Stimulated activated CD8-positive, alpha-beta memory T cell treated with anti-CD3 and anti-CD28 coated beads, Interleukin-12 subunit alpha, Interleukin-12 subunit beta, amount 100 ng/mL, for 24 hours (primary cell): Measurements from ENCODE around the gene PIK3R1.

ENCODE experiments used
- DNase-seq: peaks from one replicate; pipeline ENCODE4 v3.0.0-alpha.2; 2020; ENCODE audit errors: extremely low read depth

The PIK3R1 gene

DNA sequence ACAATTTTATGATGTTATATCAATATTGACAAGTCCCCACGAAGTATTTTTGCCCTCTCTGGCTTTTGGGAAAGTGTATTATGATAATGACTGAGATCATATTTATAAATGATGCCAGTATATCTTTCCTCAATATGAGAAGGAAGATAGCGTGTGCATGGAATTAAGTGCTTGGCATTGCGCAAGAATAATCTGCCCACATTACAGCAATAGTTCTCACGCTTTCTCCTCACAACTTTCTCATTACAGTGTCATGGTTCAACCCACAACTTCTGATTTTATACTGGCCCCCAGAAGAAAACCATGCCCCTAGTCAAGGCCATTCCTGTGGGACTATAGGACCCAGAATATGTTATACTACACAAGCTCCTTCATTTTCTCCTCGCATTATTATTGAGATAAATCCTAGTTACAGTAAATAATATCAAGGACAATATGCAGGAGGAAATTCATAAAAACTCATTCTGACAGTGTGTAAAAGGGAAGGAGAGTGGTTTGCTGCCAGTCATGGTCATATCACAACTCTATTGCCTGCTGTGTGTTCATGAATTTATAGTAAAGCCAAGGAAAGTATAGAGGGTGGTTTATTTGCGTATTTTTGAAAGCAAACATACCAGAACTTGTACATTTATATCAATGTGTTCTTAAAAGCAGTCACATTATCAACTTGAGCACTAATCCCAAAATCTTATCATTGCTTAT lies 114.1 kb downstream of the PIK3R1 start:
- no peak for DNase-seq

DNA sequence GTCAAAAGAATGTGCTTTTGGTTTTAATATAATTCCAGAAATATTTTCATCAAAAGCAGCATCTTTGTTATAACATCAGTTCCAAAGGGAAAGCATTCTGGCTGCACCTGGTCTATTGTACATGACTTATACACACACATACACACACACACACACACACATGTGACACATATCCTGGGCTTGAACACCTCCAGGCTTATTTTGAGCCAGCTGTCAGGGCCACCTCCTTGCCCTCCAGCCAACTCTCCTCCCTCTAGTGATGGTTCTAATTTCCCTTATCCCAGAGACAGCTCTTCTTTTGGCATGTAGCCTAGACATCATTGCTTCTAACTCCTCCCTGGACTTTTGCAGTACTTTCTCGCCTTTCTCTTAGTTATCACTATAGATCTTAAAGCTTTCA lies 115.0 kb downstream of the PIK3R1 start:
- DNase-seq: no peak

DNA sequence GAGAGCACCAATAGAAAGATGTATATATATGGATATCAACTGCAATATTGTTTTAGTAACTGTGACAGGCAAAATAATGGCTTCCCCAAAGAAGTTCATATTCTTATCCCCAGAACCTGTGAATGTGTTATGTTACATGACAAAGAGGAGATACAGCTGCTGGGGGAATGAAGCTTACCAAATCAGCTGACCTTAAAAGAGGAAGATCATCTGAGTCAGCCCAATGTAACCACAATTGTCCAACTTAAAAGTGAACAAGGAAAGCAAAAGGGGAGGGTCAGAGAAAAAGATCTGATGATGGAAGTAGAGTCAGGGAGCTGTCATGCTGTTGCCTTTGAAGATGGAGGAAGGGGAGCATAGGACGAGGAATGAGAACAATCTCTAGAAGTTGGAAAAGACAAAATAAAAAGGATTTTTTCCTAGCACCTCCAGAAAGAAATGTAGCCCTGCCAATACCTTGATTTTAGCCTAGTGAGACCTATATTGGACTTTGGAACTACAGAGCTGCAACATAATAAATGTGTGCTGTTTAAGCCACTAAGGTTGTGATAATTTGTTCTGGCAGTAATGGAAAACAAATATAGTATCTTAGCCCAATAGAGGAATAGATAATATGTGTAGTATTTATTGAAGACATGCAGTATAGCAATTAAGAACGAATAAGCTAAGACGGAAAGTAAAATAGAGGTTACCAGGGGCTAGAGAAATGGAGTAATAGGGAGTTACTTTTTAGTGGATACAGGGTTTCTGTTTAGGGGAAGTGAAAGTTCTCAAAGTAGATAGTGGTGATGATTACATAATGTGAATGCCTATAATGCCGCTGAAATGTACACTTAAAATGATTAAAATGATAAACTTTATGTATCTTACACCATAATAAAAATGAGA lies 115.9 kb downstream of the PIK3R1 start:
- DNase-seq: no peak

DNA sequence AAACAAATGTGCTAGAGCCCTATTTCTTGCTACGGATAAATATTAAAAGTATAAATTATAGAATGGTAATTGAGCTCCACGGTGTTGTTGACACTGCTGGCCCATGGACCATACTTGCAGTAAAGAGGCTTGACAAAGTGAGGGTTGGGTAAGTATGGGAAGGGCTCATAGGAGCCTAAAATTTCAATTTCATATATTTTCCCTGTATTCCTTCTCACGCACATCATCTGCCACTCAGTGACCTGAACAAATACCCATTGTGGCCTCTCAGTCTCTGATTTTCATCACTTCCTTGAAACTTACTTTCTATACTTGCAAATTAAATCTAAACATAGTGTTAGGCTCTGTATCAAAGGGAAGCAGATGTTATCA lies 116.5 kb downstream of the PIK3R1 start:
- no peak for DNase-seq

DNA sequence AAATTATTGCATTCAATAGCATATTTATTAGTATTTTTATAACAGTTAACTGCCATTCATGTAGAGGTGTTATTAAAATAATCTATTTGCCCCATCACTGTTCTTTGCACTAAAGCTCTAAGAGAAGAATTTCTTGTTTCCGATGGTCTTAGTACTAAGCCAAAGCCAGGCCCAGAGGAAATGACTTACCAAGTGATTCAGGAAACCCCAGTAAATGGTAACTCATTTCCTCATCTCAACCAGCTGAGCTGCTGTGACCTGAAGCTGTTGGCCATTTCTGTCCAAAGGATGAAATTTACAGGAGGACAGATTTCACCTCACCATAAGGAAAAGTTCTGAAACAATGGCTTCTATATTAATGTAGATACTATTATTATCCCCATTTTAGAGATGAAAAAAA lies 117.0 kb downstream of the PIK3R1 start:
- no peak for DNase-seq

DNA sequence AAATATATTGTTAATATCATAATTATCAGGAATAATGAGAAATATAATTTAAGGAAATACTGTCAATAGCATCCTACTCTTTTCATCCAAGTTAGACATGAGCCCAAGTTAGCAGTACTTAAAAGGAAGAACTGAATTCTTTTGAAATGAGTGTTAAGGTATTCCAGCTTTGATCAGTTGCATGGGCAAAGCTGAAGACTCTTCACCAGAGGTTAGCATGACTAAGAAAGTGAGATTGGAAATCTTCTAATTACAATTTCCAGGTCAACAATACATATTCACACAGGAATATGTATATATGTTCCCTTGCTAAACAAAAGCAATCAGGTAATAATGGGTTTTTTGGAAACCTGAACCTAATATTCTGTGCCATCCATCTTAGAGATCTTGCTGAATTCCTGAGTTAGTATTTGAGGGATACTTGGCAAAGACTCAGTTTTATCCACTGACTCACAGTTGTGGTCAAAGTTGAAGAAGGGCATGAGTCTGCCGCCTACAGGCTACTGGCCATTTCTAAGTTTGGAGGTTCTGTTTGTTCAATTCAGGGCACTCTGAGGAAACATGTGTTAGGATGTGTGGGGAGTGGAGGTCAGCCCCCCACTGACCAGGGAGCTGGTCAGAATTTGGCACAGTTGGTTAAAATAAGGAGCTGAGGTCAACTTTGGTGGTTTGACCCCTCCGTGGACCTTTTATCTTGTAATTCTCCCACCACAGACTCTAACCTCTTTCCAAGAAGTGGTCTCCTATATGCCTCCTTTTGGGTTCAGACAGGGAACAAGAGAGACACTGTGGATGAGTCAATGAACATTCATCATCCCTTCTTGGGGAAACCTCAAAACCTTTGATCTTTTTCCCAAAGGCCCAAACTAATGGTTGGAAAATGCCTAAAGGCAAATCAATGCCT lies 118.3 kb downstream of the PIK3R1 start:
- DNase-seq: no peak

DNA sequence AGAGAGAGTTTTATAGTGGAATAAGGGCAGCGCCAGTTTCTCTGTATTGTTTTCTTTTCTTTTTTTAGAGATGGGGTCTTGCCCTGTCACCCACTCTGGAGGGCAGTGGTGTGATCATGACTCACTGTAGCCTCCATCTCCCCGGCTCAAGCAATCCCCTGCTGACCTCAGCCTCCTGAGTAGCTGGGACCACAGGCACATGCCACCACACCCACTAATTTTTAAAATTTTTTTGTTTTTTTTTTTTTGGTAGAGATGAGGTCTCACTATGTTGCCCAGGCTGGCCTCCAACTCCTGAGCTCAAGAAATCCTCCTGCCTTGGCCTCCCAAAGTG lies 119.0 kb downstream of the PIK3R1 start:
- DNase-seq: no peak

GRCh38 chr5:68335075-68335474 lies 119.5 kb downstream of the PIK3R1 start:
- no peak for DNase-seq

DNA sequence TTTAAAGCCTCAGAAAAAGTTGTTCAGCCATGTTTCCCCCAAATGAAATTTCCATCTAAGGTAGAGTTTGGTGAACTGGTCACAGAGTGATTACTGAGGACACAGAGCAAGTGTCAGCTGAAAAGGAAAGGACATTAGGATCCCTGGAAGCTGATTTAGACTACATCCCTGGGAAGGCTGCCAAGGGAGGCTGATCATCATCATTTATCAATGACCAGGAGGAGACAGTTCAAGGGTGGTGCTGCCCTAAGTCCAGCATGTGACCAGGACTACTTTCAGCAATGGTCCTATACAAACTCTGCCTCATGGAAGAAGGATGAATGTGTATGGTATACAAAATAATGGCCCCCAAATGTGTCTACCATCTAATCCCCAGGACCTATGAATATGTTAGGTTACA lies 120.6 kb downstream of the PIK3R1 start:
- DNase-seq: no peak

DNA sequence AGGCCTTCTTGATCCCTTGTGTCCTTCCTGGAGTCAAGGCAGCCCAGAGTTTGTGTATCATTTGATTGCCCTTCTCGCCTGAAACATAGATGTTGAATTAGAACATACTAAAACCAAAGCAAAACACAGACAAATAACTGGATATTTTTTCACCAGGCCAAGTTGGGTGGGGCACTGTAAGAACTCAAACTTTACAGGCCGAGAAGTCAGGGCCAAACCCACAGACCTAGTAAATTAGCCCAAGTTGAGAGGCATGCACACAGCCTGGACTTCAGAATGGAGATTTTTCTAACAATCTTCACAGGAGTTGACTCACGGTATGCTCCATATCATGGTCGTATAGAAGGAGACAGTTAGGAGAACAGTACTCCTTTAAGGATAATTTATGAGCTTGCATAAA lies 121.7 kb downstream of the PIK3R1 start:
- no peak for DNase-seq

DNA sequence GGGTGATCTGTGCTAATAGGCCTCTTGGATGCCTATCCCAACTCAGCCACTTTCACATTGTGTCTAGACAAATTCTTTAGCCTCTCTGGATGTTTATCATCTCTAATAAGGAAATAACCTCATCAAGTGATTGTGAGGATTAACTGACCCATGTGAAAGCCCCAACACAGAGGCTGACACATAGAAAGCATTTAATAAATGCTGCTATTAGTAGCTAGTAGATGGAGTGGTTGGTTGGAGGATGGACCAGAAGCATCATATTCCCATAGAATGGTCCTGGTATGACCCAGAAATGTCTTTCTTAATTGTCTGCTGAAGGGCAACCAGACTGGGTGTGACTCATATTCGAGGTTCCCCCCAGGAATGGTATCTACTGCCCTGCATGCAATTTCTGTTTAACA lies 124.4 kb downstream of the PIK3R1 start:
- no peak for DNase-seq

DNA sequence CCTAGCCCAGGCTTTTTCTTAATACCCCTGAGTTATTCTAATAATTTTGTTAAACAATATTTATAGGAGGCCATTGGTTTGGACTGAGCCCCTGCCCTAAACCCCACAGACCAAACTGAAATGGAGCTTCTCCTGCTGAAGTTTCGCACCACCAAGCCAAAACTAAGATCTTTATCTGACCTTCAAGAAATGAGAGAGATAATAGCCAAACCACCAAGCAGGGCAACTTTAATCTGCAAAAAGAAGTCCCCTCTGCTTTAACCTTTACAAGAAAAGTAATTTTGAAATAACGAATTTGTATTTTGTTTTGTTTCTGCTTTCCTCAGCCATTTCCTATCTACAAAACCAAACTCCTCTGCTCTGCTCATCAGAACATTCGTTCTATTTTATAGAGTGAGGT lies 125.5 kb downstream of the PIK3R1 start:
- DNase-seq: no peak

- no peak for DNase-seq
Measured at GRCh38 chr5:68342693-68343092, 127.1 kb downstream of the PIK3R1 start.

DNA sequence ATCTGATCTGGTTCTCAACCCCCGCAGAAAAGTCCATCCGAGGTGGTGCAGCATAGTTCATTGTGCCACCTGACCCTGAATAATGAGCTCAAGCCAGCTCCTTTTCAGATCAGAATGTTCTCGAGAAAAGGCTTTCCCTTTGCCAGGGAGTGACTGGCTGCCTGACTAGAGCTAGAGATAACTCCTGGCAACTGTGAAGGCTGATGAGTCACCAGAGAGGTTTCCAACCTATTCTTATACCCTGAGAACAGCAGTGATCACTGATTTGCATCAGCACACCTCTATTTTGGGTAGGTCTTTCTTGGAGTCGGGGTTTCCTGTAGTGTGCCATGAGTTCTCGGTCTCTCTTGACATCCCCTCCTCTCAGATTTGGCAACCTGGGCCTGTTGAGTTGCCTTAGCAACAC lies 127.9 kb downstream of the PIK3R1 start:
- DNase-seq: no peak

GRCh38 chr5:68344447-68345111 lies 129.0 kb downstream of the PIK3R1 start:
- DNase-seq: no peak

- DNase-seq: no peak
Measured at GRCh38 chr5:68345171-68345570, 129.6 kb downstream of the PIK3R1 start.

GRCh38 chr5:68345582-68345981 lies 130.0 kb downstream of the PIK3R1 start:
- no peak for DNase-seq

DNA sequence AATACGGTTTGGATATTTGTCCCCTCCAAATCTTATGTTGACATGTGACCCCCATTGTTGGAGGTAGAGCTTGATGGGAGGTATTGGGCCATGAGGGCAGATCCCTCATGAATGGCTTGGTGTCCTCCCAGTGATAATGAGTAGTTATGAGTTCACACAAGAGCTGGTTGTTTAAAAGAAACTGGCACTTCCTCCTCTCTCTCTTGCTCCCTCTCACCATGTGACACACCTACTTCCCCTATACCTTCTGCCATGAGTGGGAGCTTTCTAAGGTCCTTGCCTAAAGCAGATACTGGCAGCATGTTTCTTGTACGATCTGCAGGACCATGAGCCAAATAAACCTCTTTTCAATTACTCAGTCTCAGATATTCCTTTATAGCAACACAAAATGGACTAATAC lies 132.0 kb downstream of the PIK3R1 start:
- no peak for DNase-seq

GRCh38 chr5:68348447-68349222 lies 133.1 kb downstream of the PIK3R1 start:
- DNase-seq: no peak

DNA sequence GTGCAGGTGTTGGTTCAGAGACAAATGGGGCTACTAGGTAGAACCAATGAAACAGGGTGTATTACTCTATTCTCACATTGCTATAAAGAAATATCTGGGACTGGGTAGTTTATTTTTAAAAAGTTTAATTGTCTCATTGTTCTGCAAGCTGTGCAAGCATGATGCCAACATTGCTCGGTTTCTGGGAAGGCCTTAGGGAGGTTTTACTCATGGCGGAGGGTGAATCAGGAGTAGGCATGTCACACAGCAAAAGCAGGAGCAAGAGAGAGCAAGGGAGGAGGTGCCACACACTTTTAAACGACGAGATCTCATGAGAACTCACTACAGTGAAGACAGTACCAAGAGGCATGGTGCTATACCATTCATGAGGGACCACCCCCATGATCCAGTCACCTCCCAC lies 134.6 kb downstream of the PIK3R1 start:
- DNase-seq: no peak
